ENCODE results near the gene MSRB1. TPM values are rescaled to one million over a fixed set of nuclear protein-coding genes. Genes with fewer than 3 reads are reported as not detected.

The MSRB1 gene
- total and polyA plus RNA-seq, 2 of the 8 experiments (the other 6 are each of a cell fraction or from before 2014, with no cell fraction given) = 28.2 to 51.4 TPM

Small RNA genes within 50 kb of the gene (small RNA-seq; reads per million reads assigned to genes)
- gene AC005363.2 (ENCODE audit: insufficient read depth) (not detected), gene SNORA10 (ENCODE audit: insufficient read depth) (not detected), gene SNORA64 (ENCODE audit: insufficient read depth) (not detected)

Other genes with a start within 250 kb of the MSRB1 start
- 41.4 and 43.4 TPM in 2 replicates for gene MAPK8IP3, start 237.0 kb downstream of the MSRB1 start, total RNA-seq (2021; fragmentation: NEBNext Ultra II Directional; extraction: Animal tissue kit (Norgen Biotek cat#: 25700))
- gene MAPK8IP3, start 237.0 kb downstream of the MSRB1 start, polyA plus RNA-seq (2011; rRNA removed) = 16.9 and 27.9 TPM in 2 replicates
- 70.9 and 72.5 TPM in 2 replicates for gene NME3, start 171.7 kb downstream of the MSRB1 start, total RNA-seq (2021; fragmentation: NEBNext Ultra II Directional; extraction: Animal tissue kit (Norgen Biotek cat#: 25700))
- gene NME3, start 171.7 kb downstream of the MSRB1 start, polyA plus RNA-seq (2011; rRNA removed) = 163 and 214 TPM in 2 replicates
- gene EME2, start 170.4 kb downstream of the MSRB1 start, total RNA-seq (2021; fragmentation: NEBNext Ultra II Directional; extraction: Animal tissue kit (Norgen Biotek cat#: 25700)) = 19.3 and 19.7 TPM in 2 replicates
- gene EME2, start 170.4 kb downstream of the MSRB1 start, polyA plus RNA-seq (2011; rRNA removed) = 13.1 and 17.0 TPM in 2 replicates
- gene MRPS34, start 170.1 kb downstream of the MSRB1 start, total RNA-seq (2021; fragmentation: NEBNext Ultra II Directional; extraction: Animal tissue kit (Norgen Biotek cat#: 25700)) = 252 and 267 TPM in 2 replicates
- gene MRPS34, start 170.1 kb downstream of the MSRB1 start, polyA plus RNA-seq (2011; rRNA removed) = 168 and 250 TPM in 2 replicates
- 22.5 and 25.3 TPM in 2 replicates for gene SPSB3, start 160.6 kb downstream of the MSRB1 start, total RNA-seq (2021; fragmentation: NEBNext Ultra II Directional; extraction: Animal tissue kit (Norgen Biotek cat#: 25700))
- gene SPSB3, start 160.6 kb downstream of the MSRB1 start, polyA plus RNA-seq (2011; rRNA removed) = 37.8 and 60.1 TPM in 2 replicates
- 68.0 and 70.3 TPM in 2 replicates for gene NUBP2, start 160.2 kb downstream of the MSRB1 start, total RNA-seq (2021; fragmentation: NEBNext Ultra II Directional; extraction: Animal tissue kit (Norgen Biotek cat#: 25700))
- gene NUBP2, start 160.2 kb downstream of the MSRB1 start, polyA plus RNA-seq (2011; rRNA removed) = 96.9 and 130 TPM in 2 replicates
- gene IGFALS, start 149.5 kb downstream of the MSRB1 start, total RNA-seq (2021; fragmentation: NEBNext Ultra II Directional; extraction: Animal tissue kit (Norgen Biotek cat#: 25700)) = not detected in 2 replicates
- gene IGFALS, start 149.5 kb downstream of the MSRB1 start, polyA plus RNA-seq (2011; rRNA removed) = 0.03 TPM in 1 of 2 replicates, not detected in the other
- gene HAGH, start 116.4 kb downstream of the MSRB1 start, total RNA-seq (2021; fragmentation: NEBNext Ultra II Directional; extraction: Animal tissue kit (Norgen Biotek cat#: 25700)) = 28.7 and 34.4 TPM in 2 replicates
- 40.6 and 65.3 TPM in 2 replicates for gene HAGH, start 116.4 kb downstream of the MSRB1 start, polyA plus RNA-seq (2011; rRNA removed)
- 20.4 and 20.5 TPM in 2 replicates for gene FAHD1, start 116.0 kb downstream of the MSRB1 start, total RNA-seq (2021; fragmentation: NEBNext Ultra II Directional; extraction: Animal tissue kit (Norgen Biotek cat#: 25700))
- gene FAHD1, start 116.0 kb downstream of the MSRB1 start, polyA plus RNA-seq (2011; rRNA removed) = 31.9 and 47.2 TPM in 2 replicates
- gene MEIOB, start 71.0 kb downstream of the MSRB1 start, total RNA-seq (2021; fragmentation: NEBNext Ultra II Directional; extraction: Animal tissue kit (Norgen Biotek cat#: 25700)) = 0.99 and 1.1 TPM in 2 replicates
- 0.60 and 0.63 TPM in 2 replicates for gene MEIOB, start 71.0 kb downstream of the MSRB1 start, polyA plus RNA-seq (2011; rRNA removed)
- gene HS3ST6, start 24.8 kb downstream of the MSRB1 start, total RNA-seq (2021; fragmentation: NEBNext Ultra II Directional; extraction: Animal tissue kit (Norgen Biotek cat#: 25700)) = 0.39 TPM in 1 of 2 replicates, not detected in the other
- 0.36 and 0.63 TPM in 2 replicates for gene HS3ST6, start 24.8 kb downstream of the MSRB1 start, polyA plus RNA-seq (2011; rRNA removed)
- 0.19 and 0.39 TPM in 2 replicates for gene RPL3L, start 11.5 kb upstream of the MSRB1 start, total RNA-seq (2021; fragmentation: NEBNext Ultra II Directional; extraction: Animal tissue kit (Norgen Biotek cat#: 25700))
- 0.08 and 0.24 TPM in 2 replicates for gene RPL3L, start 11.5 kb upstream of the MSRB1 start, polyA plus RNA-seq (2011; rRNA removed)
- 183 and 197 TPM in 2 replicates for gene NDUFB10, start 16.3 kb upstream of the MSRB1 start, total RNA-seq (2021; fragmentation: NEBNext Ultra II Directional; extraction: Animal tissue kit (Norgen Biotek cat#: 25700))
- 194 and 243 TPM in 2 replicates for gene NDUFB10, start 16.3 kb upstream of the MSRB1 start, polyA plus RNA-seq (2011; rRNA removed)
- 3,974 and 4,042 TPM in 2 replicates for gene RPS2, start 21.6 kb upstream of the MSRB1 start, total RNA-seq (2021; fragmentation: NEBNext Ultra II Directional; extraction: Animal tissue kit (Norgen Biotek cat#: 25700))
- 16,783 and 22,970 TPM in 2 replicates for gene RPS2, start 21.6 kb upstream of the MSRB1 start, polyA plus RNA-seq (2011; rRNA removed)
- not detected in 2 replicates for gene RNF151, start 23.7 kb upstream of the MSRB1 start, total RNA-seq (2021; fragmentation: NEBNext Ultra II Directional; extraction: Animal tissue kit (Norgen Biotek cat#: 25700))
- gene RNF151, start 23.7 kb upstream of the MSRB1 start, polyA plus RNA-seq (2011; rRNA removed) = 0.17 TPM in 1 of 2 replicates, not detected in the other
- 65.8 and 66.8 TPM in 2 replicates for gene TBL3, start 28.9 kb upstream of the MSRB1 start, total RNA-seq (2021; fragmentation: NEBNext Ultra II Directional; extraction: Animal tissue kit (Norgen Biotek cat#: 25700))
- gene TBL3, start 28.9 kb upstream of the MSRB1 start, polyA plus RNA-seq (2011; rRNA removed) = 137 and 159 TPM in 2 replicates
- gene NOXO1, start 38.3 kb upstream of the MSRB1 start, total RNA-seq (2021; fragmentation: NEBNext Ultra II Directional; extraction: Animal tissue kit (Norgen Biotek cat#: 25700)) = 2.5 and 3.3 TPM in 2 replicates
- gene NOXO1, start 38.3 kb upstream of the MSRB1 start, polyA plus RNA-seq (2011; rRNA removed) = 1.3 and 2.6 TPM in 2 replicates
- 37.9 and 45.4 TPM in 2 replicates for gene GFER, start 41.0 kb upstream of the MSRB1 start, total RNA-seq (2021; fragmentation: NEBNext Ultra II Directional; extraction: Animal tissue kit (Norgen Biotek cat#: 25700))
- gene GFER, start 41.0 kb upstream of the MSRB1 start, polyA plus RNA-seq (2011; rRNA removed) = 17.7 and 29.1 TPM in 2 replicates
- gene SYNGR3, start 46.8 kb upstream of the MSRB1 start, total RNA-seq (2021; fragmentation: NEBNext Ultra II Directional; extraction: Animal tissue kit (Norgen Biotek cat#: 25700)) = 36.2 and 38.8 TPM in 2 replicates
- gene SYNGR3, start 46.8 kb upstream of the MSRB1 start, polyA plus RNA-seq (2011; rRNA removed) = 49.9 and 72.3 TPM in 2 replicates
- 47.6 and 51.7 TPM in 2 replicates for gene ZNF598, start 66.6 kb upstream of the MSRB1 start, total RNA-seq (2021; fragmentation: NEBNext Ultra II Directional; extraction: Animal tissue kit (Norgen Biotek cat#: 25700))
- gene ZNF598, start 66.6 kb upstream of the MSRB1 start, polyA plus RNA-seq (2011; rRNA removed) = 29.3 and 43.0 TPM in 2 replicates
- gene NPW, start 76.6 kb upstream of the MSRB1 start, total RNA-seq (2021; fragmentation: NEBNext Ultra II Directional; extraction: Animal tissue kit (Norgen Biotek cat#: 25700)) = 8.1 and 10.3 TPM in 2 replicates
- gene NPW, start 76.6 kb upstream of the MSRB1 start, polyA plus RNA-seq (2011; rRNA removed) = 4.0 and 7.8 TPM in 2 replicates
- 19.3 and 19.6 TPM in 2 replicates for gene NHERF2, start 83.7 kb upstream of the MSRB1 start, total RNA-seq (2021; fragmentation: NEBNext Ultra II Directional; extraction: Animal tissue kit (Norgen Biotek cat#: 25700))
- 13.9 and 22.4 TPM in 2 replicates for gene NHERF2, start 83.7 kb upstream of the MSRB1 start, polyA plus RNA-seq (2011; rRNA removed)
- 70.9 and 84.5 TPM in 2 replicates for gene NTHL1, start 104.6 kb upstream of the MSRB1 start, total RNA-seq (2021; fragmentation: NEBNext Ultra II Directional; extraction: Animal tissue kit (Norgen Biotek cat#: 25700))
- 150 and 209 TPM in 2 replicates for gene NTHL1, start 104.6 kb upstream of the MSRB1 start, polyA plus RNA-seq (2011; rRNA removed)
- gene TSC2, start 104.8 kb upstream of the MSRB1 start, total RNA-seq (2021; fragmentation: NEBNext Ultra II Directional; extraction: Animal tissue kit (Norgen Biotek cat#: 25700)) = 91.1 and 96.6 TPM in 2 replicates
- 65.9 and 90.2 TPM in 2 replicates for gene TSC2, start 104.8 kb upstream of the MSRB1 start, polyA plus RNA-seq (2011; rRNA removed)
- 52.7 and 63.5 TPM in 2 replicates for gene PKD1, start 192.7 kb upstream of the MSRB1 start, total RNA-seq (2021; fragmentation: NEBNext Ultra II Directional; extraction: Animal tissue kit (Norgen Biotek cat#: 25700))
- gene PKD1, start 192.7 kb upstream of the MSRB1 start, polyA plus RNA-seq (2011; rRNA removed) = 40.6 and 59.4 TPM in 2 replicates
- gene RAB26, start 205.4 kb upstream of the MSRB1 start, total RNA-seq (2021; fragmentation: NEBNext Ultra II Directional; extraction: Animal tissue kit (Norgen Biotek cat#: 25700)) = 4.3 and 5.3 TPM in 2 replicates
- 5.4 and 6.6 TPM in 2 replicates for gene RAB26, start 205.4 kb upstream of the MSRB1 start, polyA plus RNA-seq (2011; rRNA removed)
- gene TRAF7, start 212.6 kb upstream of the MSRB1 start, total RNA-seq (2021; fragmentation: NEBNext Ultra II Directional; extraction: Animal tissue kit (Norgen Biotek cat#: 25700)) = 148 and 155 TPM in 2 replicates
- 96.8 and 140 TPM in 2 replicates for gene TRAF7, start 212.6 kb upstream of the MSRB1 start, polyA plus RNA-seq (2011; rRNA removed)

Data from H1 (cell line).